Transverse colon (tissue), 3 donors: ENCODE results near the gene GMNN.

ENCODE experiments used
- EP300 ChIP-seq: sonication (generic); formaldehyde crosslinking; IDR thresholded peaks from one replicate; pipeline ENCODE4 v1.6.1; 2017; ENCODE audit warnings: antibody characterized with exemption, low read depth
- POLR2A ChIP-seq: fragments of 450-650 bp; IDR thresholded peaks from one replicate; pipeline ENCODE4 v1.6.1; 2016; ENCODE audit warnings: antibody characterized with exemption, mild to moderate bottlenecking, moderate library complexity
- TF ChIP-seq, protein P1 (sequence below), 5 experiments: fragments of 200-600 bp in 3 of 5; fragments of 450-650 bp in 2 of 5; sonication (generic) in 3 of 5; IDR thresholded peaks; 1 replicate in 2 of 5; 2 replicates in 3 of 5; pipeline ENCODE4 v1.5.1; 2016 to 2017; ENCODE audit warnings: antibody characterized with exemption in 5 of 5, inconsistent platforms in 3 of 5, mild to moderate bottlenecking in 2 of 5, moderate library complexity in 1 of 5

- TF ChIP-seq, protein P1, sequence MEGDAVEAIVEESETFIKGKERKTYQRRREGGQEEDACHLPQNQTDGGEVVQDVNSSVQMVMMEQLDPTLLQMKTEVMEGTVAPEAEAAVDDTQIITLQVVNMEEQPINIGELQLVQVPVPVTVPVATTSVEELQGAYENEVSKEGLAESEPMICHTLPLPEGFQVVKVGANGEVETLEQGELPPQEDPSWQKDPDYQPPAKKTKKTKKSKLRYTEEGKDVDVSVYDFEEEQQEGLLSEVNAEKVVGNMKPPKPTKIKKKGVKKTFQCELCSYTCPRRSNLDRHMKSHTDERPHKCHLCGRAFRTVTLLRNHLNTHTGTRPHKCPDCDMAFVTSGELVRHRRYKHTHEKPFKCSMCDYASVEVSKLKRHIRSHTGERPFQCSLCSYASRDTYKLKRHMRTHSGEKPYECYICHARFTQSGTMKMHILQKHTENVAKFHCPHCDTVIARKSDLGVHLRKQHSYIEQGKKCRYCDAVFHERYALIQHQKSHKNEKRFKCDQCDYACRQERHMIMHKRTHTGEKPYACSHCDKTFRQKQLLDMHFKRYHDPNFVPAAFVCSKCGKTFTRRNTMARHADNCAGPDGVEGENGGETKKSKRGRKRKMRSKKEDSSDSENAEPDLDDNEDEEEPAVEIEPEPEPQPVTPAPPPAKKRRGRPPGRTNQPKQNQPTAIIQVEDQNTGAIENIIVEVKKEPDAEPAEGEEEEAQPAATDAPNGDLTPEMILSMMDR (IDR thresholded peaks at IDR 0.05): no peak
- TF ChIP-seq POLR2A: no peak
- no peak for TF ChIP-seq EP300
These were observed 21.7 kb upstream of the GMNN start for GRCh38 chr6:24752917-24753492.
